WERI-Rb-1 (cell line): ENCODE results near the gene SQSTM1.
A peak's percentile ranks its signal among the peaks of the same experiment; 100 is the strongest.

Source experiments
- DNase-seq: peaks from one replicate; pipeline ENCODE4 v3.0.0-alpha.2; 2020
- H3K27ac ChIP-seq: fragments of 250-450 bp; sonication (Bioruptor Pico); 2 replicates; pipeline ENCODE4 v1.5.1; 2020; ENCODE audit warnings: mild to moderate bottlenecking, moderate library complexity
- H3K27me3 ChIP-seq: fragments of 250-450 bp; sonication (Bioruptor Pico); 2 replicates; pipeline ENCODE4 v1.5.1; 2021; ENCODE audit warnings: mild to moderate bottlenecking, low read depth, moderate library complexity; ENCODE audit not compliant: insufficient read depth, severe bottlenecking
- H3K36me3 ChIP-seq: fragments of 250-450 bp; sonication (Bioruptor Pico); 2 replicates; pipeline ENCODE4 v1.5.1; 2020; ENCODE audit warnings: mild to moderate bottlenecking, moderate library complexity
- H3K4me3 ChIP-seq: 2 replicates; pipeline ENCODE4 v1.5.1; 2011; ENCODE audit warnings: low read depth, mild to moderate bottlenecking, control low read depth, low read length
- H3K9me3 ChIP-seq: fragments of 250-450 bp; sonication (Bioruptor Pico); 2 replicates; pipeline ENCODE4 v1.5.1; 2021; ENCODE audit warnings: mild to moderate bottlenecking, moderate library complexity; ENCODE audit not compliant: severe bottlenecking
- CTCF ChIP-seq: IDR thresholded peaks from 2 replicates; pipeline ENCODE4 v1.5.1; 2011; ENCODE audit warnings: low read depth, mild to moderate bottlenecking, control low read depth, inconsistent platforms, low read length

SQSTM1 gene

GRCh38 chr5:179799644-179799973 lies 21.1 kb upstream of the SQSTM1 start:
- TF ChIP-seq CTCF = no peak
- H3K27me3 ChIP-seq = no peaks in the 10 kb centered on the region
- no peak overlapping the region for H3K4me3 ChIP-seq
- DNase-seq = no peak
- no peaks in the 10 kb centered on the region for H3K9me3 ChIP-seq
- H3K36me3 ChIP-seq = no peaks in the 10 kb centered on the region; the same call in 1 of the 2 replicates
- no peak overlapping the region for H3K27ac ChIP-seq

- Histone ChIP-seq H3K4me3 (no peak overlapping the region), H3K9me3 (no peaks in the 10 kb centered on the region), H3K36me3 (no peaks in the 10 kb centered on the region; the same call in 1 of the 2 replicates), H3K27me3 (no peaks in the 10 kb centered on the region), H3K27ac (no peak overlapping the region)
- TF ChIP-seq CTCF = no peak
- DNase-seq = no peak
These were observed 20.5 kb upstream of the SQSTM1 start for GRCh38 chr5:179800071-179800695.

GRCh38 chr5:179800696-179801201 lies 20.0 kb upstream of the SQSTM1 start:
- H3K36me3 ChIP-seq = no peaks in the 10 kb centered on the region; the same call in 1 of the 2 replicates
- no peak for DNase-seq
- H3K4me3 ChIP-seq = no peak overlapping the region
- H3K27ac ChIP-seq = no peak overlapping the region
- TF ChIP-seq CTCF = no peak
- no peaks in the 10 kb centered on the region for H3K9me3 ChIP-seq
- no peaks in the 10 kb centered on the region for H3K27me3 ChIP-seq

GRCh38 chr5:179801304-179802206 lies 19.1 kb upstream of the SQSTM1 start:
- H3K27ac ChIP-seq = no peak overlapping the region
- H3K4me3 ChIP-seq = no peak overlapping the region
- H3K27me3 ChIP-seq = no peaks in the 10 kb centered on the region
- no peaks in the 10 kb centered on the region for H3K9me3 ChIP-seq
- DNase-seq = no peak
- 0 out of 2 replicates have a peak, but pooled peaks have one; percentile 24 for TF ChIP-seq CTCF
- H3K36me3 ChIP-seq = no peaks in the 10 kb centered on the region; the same call in 1 of the 2 replicates

- Histone ChIP-seq H3K4me3 (no peak overlapping the region), H3K27me3 (no peaks in the 10 kb centered on the region), H3K9me3 (no peaks in the 10 kb centered on the region), H3K27ac (no peak overlapping the region), H3K36me3 (no peaks in the 10 kb centered on the region; the same call in 1 of the 2 replicates)
- no peak for TF ChIP-seq CTCF
- DNase-seq = no peak
These were observed 18.4 kb upstream of the SQSTM1 start for GRCh38 chr5:179802207-179802883.
